ENCODE measurements around the gene CD109.

CD109 gene

GRCh38 chr6:73870907-73871306, 174.9 kb downstream of the CD109 start:
- DNase-seq: no peak

GRCh38 chr6:73873081-73873480, 177.1 kb downstream of the CD109 start:
- no peak for DNase-seq

Data from NK-92 treated with Interleukin-12 subunit alpha and Interleukin-12 subunit beta, amount 100 ng/mL, for 24 hours (cell line).